NB4 (cell line): ENCODE data around the gene PDE4D.

Experiments used
- DNase-seq: peaks from one replicate; pipeline ENCODE4 v3.0.0; 2010; ENCODE audit warnings: low read depth
- H3K4me3 ChIP-seq: one replicate; pipeline ENCODE4 v1.5.1; 2011; ENCODE audit warnings: mild to moderate bottlenecking, low read depth, low read length, moderate library complexity
- MYC ChIP-seq: IDR thresholded peaks from 2 replicates; pipeline ENCODE4 v1.6.1; 2011; ENCODE audit warnings: low read depth, low read length
- POLR2A ChIP-seq: IDR thresholded peaks from 2 replicates; pipeline ENCODE4 v1.6.1; 2011; ENCODE audit warnings: mild to moderate bottlenecking; ENCODE audit not compliant: insufficient read length; ENCODE audit errors: extremely low read depth
- TF ChIP-seq, protein P1 (sequence below): IDR thresholded peaks from one replicate; pipeline ENCODE4 v1.5.1; 2012; ENCODE audit warnings: low read depth, low read length
- TF ChIP-seq, protein P2 (sequence below): IDR thresholded peaks from 2 replicates; pipeline ENCODE4 v1.6.1; 2011; ENCODE audit warnings: low read depth, low read length

PDE4D gene

DNA sequence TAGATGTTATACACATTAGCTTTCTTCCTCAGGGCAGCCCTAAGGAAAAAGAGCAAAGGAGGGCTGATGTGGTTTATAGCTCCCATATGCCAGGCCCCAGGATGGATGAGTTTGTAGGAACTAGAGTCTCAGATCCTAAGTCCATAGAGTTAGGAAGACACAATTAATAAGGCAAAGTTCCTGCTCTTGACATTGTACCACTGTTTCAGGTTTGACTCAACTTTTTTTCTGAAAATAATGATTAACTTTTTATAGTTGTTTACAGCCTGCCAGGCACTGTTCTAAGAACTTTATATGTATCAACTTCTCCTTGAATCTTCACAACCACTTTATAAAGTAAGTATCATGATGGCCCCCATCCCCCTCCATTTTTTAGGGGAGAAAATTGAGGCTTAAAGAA lies 339.5 kb downstream of the PDE4D start:
- no peak for DNase-seq
- H3K4me3 ChIP-seq = no peak overlapping the region
- TF ChIP-seq POLR2A (no peak), MYC (no peak)
- TF ChIP-seq, protein P1, sequence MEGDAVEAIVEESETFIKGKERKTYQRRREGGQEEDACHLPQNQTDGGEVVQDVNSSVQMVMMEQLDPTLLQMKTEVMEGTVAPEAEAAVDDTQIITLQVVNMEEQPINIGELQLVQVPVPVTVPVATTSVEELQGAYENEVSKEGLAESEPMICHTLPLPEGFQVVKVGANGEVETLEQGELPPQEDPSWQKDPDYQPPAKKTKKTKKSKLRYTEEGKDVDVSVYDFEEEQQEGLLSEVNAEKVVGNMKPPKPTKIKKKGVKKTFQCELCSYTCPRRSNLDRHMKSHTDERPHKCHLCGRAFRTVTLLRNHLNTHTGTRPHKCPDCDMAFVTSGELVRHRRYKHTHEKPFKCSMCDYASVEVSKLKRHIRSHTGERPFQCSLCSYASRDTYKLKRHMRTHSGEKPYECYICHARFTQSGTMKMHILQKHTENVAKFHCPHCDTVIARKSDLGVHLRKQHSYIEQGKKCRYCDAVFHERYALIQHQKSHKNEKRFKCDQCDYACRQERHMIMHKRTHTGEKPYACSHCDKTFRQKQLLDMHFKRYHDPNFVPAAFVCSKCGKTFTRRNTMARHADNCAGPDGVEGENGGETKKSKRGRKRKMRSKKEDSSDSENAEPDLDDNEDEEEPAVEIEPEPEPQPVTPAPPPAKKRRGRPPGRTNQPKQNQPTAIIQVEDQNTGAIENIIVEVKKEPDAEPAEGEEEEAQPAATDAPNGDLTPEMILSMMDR = no peak
- TF ChIP-seq, protein P2, sequence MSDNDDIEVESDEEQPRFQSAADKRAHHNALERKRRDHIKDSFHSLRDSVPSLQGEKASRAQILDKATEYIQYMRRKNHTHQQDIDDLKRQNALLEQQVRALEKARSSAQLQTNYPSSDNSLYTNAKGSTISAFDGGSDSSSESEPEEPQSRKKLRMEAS = no peak

DNA sequence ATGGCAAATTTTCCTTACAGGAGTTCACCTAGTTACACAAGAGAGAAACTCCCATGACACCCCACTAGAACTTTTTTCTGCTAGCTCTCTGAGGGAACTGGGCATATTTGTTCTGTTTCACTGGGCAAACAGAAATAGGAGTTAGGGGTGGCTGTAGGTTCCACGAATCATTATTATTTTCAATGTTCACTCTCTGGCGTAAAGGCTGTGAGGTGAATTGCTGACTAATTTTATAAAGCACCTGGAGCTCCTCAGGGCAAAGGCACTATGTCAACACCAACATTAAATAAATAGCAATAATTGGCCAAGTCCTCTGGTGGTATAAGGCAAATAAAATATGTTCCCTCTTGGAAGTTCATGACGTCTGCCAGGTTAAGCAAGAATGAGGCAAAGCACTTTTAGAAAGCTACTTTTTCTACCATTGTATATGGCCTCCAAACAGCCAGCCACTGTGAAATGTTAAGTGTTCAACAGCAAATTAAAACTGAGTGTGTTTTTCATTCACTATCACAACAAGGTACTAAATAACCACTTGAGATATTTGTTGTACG lies 344.6 kb downstream of the PDE4D start:
- no peak overlapping the region for H3K4me3 ChIP-seq
- TF ChIP-seq, protein P2 = no peak
- TF ChIP-seq, protein P1 = no peak
- TF ChIP-seq POLR2A (no peak), MYC (no peak)
- no peak for DNase-seq

DNA sequence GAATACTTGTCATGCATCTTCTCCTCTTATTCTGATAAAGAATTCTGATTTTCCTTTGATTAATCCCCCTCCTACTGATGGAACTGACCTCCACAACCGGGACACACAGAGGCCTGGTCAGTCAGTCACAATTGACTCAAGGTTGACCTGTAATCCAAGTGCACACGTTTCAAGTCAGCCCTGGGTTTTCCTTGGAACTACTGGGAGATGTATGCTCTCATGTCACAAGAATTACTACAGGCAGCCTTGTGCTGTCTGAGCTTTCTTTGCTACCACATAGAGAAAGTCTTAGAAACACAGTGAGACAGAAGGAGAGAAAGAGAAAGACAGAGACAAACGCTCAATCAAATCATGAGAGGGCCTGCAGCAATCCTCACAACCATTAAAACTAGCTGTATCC lies 345.8 kb downstream of the PDE4D start:
- TF ChIP-seq POLR2A = no peak
- TF ChIP-seq, protein P2 = no peak
- TF ChIP-seq, protein P1 = no peak
- TF ChIP-seq MYC = no peak
- DNase-seq = no peak
- no peak overlapping the region for H3K4me3 ChIP-seq

DNA sequence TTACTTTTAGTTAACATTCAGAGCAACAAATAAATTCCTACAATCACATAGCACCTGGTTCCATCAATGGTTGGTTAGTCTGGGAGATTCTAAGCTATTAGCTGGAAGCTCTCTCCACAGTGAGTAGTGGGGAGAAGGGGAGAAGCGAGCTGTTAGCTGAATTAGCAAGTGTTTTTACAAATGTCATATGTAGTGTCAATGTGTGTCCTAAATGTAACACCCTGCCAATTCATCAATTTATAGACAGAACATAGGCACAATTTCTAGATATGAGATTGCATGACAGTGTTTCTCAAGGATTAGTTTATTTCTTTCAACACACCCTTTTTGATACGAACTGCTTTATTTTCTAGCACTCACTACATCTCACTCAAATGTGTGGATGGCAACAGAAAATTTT lies 349.0 kb downstream of the PDE4D start:
- no peak for DNase-seq
- H3K4me3 ChIP-seq = no peak overlapping the region
- TF ChIP-seq, protein P1 = no peak
- TF ChIP-seq POLR2A (no peak), MYC (no peak)
- TF ChIP-seq, protein P2 = no peak

DNA sequence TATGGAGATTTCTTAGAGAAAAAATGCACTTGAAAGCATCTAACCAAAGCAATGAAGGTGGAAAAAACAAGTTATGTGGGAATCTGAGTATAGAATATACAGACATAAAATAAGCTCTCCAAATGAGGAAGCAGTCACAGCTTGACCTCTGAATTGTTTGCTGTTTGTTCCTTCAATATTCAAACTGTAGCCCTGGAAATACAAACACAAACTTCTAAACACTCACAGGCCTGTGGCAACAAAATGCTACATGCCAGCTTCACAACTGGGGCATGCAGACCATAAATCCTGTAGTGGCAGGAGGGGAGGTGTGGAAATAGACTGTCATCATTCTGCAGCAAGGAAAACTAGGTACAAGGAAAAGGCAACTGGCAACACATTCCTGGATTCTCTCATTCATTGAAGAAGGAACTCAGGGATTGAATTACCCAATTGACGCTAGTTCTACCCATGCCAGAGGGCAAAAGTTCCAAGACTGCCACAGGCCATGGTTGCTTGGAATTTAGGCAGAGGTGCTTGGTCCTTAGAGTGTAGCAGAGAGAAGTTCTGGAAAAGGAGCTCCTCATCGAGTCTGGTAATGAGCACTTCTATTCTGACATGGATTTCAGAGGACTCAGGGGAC lies 349.6 kb downstream of the PDE4D start:
- no peak for DNase-seq
- no peak overlapping the region for H3K4me3 ChIP-seq
- TF ChIP-seq, protein P1 = no peak
- TF ChIP-seq, protein P2 = no peak
- TF ChIP-seq MYC (no peak), POLR2A (no peak)
